C1 segment of cervical spinal cord (tissue), 14 donors: ENCODE measurements around the gene SARNP.
A peak's percentile ranks its signal among the peaks of the same experiment; 100 is the strongest.

Experiments
- DNase-seq, 14 donors: peaks; one replicate each; lab custom pipeline; 2025; lab: John Stamatoyannopoulos, UW

The SARNP gene

DNA sequence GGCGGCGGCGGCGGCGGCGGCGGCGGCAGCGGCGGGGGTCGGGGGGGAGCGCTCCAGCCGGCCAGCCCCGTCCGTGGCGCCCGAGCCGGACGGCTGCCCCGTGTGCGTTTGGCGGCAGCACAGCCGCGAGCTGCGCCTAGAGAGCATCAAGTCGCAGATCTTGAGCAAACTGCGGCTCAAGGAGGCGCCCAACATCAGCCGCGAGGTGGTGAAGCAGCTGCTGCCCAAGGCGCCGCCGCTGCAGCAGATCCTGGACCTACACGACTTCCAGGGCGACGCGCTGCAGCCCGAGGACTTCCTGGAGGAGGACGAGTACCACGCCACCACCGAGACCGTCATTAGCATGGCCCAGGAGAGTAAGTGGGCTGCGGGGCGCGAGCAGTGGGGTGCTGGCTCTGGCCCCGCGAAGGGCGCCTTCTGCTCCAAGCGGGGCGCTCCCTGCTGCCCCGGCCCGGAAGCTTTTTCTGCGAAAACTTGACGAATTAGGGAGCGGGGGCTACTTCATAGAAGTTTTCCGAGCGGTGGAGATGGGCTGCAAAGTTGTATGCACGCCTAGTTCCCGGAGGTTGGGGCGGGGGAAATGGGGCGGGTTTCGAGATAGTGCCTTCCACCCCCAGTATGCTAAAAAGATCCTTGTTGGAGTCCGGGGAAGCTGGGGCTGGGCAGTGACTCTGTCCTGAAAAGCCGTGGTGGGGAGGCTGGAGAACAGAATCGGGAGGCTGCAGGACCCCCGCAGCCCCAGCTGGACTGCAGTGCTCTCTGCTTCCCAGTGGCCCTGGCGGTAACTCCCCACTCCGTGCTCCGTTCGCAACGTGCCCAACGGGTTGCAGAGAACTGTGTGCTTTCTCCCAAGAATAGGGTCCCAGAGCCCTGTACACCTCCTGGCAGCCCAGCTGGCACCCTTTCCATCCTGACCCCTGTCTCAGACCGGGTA is 73.9 kb downstream of the SARNP start:
- DNase-seq: peak in 3 of 14 donors; percentile 29 to 43 (median 35)

DNA sequence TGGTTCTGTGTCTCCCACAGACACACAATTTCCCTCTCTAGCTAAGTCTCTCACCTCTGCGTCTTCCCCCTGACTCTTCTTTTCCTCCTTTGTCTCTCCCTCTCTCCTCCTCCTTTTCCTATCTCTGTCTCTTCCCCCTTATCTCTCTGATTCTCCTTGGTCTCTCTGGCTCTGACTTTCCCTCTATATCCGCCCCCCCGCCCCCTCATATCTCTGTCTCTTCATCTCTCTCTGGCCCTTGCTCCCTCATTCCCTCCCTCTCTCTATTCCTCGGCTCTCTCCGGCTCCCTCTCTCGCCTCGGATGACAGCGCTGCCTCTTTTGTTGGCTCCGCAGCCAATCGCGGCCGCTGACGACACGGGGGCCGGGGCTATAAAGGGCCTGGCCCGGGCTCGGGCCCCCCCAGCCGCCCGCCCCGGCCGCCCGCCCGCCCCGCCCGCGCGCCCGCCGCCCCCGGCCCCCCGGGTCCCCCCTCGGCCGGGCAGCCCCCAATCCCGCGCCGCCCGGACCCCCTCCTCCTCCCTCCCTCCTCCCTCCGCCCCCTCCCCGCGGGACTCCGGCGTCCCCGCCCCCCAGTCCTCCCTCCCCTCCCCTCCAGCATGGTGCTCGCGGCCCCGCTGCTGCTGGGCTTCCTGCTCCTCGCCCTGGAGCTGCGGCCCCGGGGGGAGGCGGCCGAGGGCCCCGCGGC is 74.7 kb downstream of the SARNP start, which contains the start of gene GDF11:
GDF11 (plus strand) TSS at position 404 of the 687 bp plus-strand sequence; CDS start at position 599, 195 bp downstream.
- peak in 12 of 14 donors; percentile 48 to 84 (median 73) for DNase-seq

DNA sequence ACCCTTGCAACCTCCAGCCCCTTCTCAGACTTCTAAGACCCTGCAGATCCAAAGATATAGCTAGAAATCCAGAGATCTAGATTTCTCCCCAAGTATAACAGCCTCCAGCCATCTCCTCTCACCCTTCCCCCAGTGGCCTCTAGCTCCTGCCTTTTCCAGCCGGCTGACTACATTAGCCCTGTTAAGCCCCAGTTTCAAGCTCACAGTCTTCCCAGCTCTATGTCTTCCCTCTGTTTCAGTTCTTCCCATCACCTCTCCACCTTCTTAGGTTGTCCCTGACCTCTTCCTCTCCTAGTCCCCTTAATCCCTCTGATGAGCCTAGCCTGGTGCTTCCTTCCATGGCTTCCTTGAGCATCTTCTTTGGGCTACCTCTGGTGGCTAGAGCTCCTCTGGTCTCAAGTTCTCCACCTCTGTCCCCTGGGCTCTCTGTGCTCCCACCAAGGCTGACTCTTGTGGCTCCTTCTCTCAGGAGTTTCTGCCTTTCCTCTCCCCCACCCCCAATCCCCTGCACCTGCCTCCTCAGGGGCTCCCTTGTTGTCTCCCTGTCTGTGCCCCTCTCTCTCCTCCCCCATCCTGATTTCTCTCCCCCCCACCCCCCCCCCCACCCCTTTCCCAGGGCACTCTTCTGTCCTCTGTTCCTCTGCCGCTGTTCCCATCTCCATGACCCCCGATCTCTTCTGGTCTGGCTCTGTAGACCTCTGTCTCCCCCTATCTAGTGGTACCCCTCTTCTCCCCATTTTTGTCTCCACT is 75.4 kb downstream of the SARNP start:
- no peak for DNase-seq

DNA sequence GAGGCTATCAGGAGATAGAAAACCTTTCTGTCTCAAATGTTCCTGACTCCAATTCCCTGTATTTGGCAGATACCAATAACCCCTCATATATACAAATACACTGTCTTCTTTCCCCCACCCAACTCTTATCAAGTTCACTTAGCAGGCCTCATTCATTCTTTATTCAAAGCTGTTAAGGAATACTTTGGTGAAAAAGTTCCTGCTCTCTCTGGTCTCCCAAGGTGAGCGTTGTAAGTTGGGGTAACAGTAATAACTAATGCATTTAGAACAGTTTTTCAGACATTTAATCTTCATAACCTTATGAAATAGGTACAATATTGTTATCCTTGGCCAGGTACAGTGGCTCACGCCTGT is 78.5 kb downstream of the SARNP start:
- no peak for DNase-seq

DNA sequence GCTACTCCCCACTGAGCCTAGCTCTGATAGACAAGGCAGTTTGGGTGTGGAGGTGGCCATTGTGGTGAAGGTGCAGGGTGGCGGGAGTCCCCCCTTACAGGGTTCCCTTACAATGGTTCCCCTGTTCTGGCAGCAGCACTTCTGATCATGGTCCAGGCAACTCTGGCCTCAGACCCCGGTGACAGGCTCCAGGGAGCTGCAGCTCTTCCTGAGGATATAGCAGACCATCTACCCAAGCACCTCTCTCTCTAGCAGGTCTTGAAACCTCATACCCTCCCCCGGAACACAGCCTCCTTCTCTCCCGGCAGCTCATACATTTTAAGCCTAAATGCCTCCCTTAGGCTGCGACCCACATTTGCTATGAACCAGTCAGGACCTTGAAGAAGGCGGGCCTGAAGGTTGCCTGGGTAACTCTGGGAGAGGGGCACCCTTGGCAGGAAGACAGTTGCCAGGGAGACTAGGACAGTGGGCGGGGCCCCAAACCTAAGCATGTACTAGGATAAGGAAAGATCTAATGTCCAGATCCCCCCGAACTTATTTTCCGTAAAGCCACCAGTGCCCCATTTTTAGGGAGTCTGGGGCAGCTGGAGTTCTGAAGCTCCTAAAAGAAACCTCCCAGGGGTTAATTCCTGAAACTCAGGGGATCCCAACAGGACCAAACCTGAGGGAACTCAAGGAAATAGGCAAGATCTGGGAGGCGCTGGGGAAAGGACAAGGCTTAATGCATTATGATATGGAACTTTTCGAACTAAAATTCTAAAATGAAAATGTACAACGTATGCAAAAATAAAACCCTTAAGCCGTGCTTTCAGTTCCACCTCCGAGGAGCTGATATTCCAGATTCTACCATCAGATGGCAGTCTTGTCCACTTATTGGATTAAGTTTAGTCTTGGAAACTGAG is 79.2 kb downstream of the SARNP start:
- peak in 12 of 14 donors; percentile 52 to 88 (median 73) for DNase-seq

DNA sequence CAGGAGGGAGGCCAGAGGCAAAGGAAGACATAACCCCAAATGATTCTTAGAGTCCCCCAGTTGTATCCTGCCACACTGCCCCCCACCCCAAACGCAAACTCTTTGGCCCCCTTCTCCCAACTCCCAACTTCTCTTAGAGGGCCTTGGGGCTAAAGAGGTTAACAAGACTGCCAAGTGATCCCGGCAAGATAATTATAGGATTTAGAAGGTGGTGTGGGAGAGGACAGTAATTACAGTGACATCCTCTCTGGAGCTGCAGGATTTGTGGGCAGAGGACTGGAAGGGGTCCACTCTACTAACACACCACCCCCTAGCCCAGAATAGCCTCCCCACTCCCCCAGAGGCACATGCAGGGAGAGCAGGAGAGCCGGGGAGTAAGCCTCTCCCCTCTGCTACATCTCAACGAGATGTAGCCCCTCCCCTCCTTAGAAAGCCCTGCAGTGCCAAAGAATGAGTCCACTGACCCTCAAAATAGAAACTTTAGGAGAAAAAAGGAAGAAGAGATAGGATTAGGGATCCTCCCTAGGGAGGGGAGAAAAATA is 79.9 kb downstream of the SARNP start:
- DNase-seq: peak in 3 of 14 donors; percentile 34 to 57 (median 43)

DNA sequence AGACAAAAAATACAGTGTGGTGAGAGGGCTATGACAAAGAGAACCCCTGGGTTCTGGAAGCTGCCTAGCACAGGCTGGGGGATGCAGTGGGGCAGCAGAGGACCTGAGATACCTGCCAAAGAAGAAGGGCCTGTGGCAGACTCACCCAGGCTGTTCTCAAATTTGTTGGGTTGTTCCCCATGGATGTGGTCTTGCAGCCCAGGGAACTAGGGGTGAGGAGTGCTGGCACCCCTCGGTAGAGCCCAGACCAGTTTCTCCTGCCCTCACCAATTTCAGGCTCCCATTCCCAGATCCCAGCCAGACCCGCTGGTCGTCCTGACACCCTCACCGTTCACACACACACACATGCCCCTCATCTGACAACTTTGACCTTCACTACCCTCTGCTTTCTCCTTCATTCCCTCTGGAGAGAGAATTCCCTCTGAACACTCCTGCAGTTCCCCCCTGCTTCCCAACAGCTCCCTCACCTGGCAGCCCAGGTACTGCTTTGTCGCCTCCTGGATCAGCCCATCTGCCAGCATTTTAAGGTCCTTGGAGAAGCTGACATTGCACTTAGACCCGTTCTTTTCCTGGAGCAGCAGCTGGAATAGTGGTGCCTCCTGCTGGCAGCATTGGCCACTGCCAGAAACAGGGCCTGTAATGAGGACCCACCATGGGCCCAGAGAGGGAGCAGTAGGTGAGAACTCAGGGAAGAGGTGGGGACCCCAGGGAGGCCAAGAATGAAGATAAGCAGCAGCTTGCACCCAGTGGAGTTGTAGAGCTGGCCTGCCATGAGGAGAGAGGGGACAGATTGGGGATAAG is 80.5 kb downstream of the SARNP start:
- DNase-seq: peak in 11 of 14 donors; percentile 9 to 59 (median 35)

DNA sequence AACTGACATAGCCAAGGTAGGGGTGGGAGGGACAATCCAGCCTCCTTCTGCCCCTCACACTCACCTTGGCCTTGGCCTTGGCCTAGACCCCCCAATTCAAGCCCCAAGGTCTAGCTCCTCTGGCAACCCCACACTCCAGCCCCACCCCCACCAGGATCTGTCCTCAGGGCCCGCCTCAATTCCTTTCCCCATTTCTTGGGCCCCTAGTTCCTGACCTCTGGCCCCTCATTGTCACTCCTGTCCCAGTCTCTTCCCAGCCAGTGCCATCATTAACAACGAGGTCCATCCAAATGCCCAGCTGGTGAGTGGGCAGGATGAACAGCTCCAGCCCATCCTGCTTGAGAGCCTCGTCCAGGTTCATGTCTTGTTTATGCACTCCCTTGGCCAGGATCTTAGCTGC is 81.4 kb downstream of the SARNP start:
- DNase-seq: no peak

DNA sequence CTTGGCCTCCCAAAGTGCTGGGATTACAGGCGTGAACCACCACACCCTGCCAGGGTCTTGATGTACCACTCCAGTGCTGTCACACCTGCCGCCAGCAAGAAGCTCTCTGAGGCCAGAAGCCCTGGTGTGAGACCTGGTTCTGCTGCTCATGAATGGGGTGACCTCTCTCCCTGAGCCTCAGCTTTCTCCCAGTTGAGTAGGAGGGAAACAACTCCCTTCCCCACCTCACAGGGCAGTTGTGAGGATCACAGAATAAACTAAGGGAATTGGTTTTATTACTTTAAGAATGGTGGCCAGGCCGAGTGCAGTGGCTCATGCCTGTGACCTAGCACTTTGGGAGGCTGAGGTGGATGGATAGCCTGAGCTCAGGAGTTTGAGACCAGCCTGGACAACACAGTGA is 82.9 kb downstream of the SARNP start:
- DNase-seq: no peak

DNA sequence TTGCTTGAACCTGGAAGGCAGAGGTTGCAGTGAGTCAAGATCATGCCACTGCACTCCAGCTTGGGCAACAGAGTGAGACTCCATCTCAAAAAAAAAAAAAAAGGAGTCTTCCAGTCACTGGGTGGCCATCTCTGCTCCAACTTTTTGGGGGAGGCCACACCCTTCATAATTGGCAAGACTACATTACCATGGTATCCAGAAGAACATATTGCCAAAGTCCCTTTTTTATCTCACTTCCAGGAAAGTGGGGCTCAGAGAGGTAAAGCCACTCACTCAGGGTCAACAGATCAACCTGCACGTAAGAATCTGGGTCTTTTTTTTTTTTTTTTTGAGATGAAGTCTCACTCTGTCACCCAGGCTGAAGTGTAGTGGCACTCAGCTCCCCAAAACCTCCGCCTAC is 83.7 kb downstream of the SARNP start:
- DNase-seq: no peak

DNA sequence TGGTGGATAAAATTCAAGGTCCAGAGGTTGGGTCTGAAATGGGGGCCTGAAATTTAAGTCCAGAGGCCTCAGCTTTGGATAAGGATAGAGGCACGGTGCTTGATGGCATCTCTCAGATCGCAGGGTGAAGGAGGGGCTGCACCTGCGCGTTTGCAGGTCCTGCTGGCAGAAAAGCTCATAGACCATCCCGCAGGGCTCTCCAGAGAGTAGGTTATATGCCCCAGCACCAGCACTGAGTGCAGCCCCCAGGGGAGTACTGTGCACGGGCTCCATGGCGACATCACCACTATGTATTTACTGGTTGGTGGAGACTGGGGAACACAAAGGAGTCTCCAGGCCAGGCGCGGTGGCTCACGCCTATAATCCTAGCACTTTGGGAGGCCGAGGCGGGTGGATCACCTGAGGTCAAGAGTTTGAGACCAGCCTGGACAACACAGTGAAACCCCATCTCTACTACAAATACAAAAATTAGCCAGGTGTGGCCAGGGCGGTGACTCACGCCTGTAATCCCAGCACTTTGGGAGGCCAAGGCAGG is 84.4 kb downstream of the SARNP start:
- DNase-seq: no peak

DNA sequence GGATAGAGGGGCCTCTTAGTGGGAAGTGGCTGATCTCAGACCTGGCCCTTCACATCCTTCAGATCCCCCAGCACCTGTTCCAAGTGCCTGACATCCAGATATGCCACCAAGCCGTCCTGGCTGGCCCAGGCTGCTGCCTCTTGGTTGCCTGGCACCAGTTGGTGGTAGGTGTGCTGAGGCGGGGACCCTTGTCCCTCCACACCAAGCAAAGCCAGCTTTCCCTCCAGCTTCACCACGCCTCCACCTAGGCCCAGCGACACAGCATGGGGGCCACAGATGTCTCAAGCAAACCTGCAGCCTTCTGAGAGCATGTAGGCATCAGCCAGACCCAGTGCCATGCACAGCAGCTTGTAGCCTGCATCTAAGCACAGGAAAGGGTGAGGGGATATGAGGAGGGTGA is 85.2 kb downstream of the SARNP start:
- no peak for DNase-seq

DNA sequence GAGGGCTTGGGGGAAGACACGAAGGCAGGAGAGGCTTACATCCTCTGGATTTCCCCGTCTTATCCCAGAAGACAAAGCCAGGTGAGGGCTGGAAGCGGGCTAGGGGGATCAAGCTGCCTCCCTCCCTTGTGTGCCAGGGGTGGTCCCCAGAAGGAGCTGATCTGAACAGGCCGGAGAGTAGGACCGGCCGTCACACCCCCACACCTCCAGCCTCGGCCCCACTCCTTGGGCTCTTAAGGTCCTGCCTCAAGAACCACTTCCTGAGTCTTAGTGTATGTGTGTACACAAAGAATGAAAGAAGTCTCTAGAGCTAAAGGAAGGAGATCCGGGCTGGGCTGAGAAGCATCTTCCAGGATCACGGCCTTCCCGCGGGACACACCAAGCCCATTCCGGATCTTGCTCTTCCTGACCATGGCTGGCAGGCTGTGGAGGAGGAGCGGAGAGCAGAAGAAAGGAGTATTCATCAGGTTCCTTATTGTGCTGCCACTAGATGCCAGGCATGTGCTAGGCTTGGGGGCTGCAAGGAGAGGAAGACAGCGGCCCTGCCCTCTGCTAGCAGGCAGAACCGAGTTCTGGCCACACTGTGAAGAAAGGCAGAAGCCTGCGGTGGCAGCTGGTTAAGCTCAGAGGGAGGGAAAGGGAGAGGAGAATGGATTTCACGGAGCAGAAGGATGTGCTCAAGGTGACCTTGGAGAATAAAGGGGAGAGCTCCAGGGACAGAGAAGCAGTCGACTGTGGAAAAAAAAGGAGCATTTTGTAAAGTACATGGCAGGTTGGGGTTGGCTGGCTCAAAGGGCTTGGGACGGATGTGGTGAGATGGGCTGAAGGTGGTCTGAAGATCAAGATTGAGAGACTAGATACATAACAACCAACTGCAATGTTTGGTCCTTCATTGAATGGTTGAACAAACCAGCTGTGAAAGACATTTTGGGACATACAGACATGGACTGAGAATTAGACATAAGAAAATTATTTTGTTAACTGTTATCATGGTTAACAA is 87.4 kb downstream of the SARNP start:
- peak in 12 of 14 donors; percentile 40 to 82 (median 68) for DNase-seq

DNA sequence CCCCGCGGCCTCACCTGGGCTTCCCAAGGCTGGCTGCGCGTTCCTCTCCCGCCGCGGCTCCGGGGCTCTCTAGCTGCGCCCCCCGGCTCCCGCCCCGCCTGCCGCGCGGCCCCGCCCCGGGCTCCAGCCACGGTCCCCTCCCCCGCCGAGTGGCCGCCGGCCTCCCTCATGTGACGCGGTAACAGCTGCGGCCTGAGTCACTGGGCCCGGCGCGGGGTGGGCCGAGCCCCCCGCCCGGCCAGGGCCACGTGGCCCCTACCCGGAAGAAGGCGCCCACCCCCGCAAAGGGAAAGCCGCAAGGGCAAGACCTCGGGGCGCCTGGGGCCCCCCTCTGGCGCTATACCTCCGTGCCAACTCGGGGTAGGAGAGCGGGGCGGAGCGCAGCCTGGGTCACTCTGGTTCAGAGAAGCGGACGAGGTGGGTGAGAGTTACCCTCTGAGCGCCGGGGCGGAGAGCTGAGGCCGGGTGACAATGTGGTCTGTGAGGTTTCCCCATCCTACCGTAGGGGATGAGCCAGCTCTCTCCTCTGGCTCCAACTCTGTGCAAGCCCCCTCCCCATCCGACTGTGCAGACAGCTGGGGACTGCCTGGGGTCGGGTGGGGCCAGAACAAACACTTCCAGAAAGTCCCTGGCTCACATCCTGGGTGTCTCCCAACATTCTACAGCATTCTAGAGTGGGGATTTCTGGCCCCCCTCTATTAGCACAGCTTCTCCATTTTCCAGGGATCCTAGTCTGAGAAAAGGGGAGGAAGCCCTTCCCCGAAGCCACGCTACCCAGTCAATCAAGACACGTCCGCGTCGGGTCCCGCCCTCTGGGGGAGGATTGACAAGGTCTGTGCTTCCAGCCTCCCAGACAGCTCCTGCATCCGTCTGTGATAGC is 88.3 kb downstream of the SARNP start, which contains the start of gene CD63:
CD63 (minus strand) TSS at position 71 of the 880 bp plus-strand sequence. CDS start 668 bp downstream, outside the sequence.
- DNase-seq: peak; percentile 54 to 96 (median 86)

DNA sequence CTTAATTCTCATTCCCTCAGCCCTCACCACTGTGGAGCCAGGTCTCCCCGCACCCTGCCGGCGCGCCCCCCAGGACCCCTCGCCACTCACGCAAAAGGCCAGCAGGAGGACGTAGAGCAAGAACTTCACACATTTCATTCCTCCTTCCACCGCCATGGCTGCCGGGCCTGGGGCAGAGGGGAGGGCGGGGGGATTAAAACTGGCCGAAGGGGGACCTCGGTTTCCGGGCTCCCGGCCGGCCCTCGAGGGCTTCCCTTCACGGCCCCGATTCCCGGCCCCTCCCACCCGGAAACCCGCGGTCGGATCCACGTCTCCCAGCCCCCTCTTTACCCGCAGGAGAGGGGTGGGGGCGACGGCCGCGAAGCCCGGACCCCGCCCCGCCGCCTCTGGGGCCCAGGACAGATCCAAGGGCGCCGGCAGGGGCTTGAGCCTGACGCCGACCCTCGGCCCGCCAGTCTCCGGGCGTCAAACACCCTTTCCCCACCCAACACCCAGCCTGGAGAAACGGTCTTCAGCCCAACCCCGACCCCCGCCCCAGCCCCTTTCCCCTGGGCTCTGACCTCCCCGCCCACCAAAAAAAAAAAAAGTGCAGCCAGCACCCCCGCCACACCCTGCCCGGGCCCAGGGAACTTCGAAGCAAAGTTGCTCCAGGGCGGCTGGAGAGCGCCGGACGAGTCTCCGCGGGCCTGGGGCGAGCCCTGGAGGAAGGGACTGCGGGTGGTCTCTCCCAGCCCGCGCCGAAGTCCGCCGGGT is 89.2 kb downstream of the SARNP start:
- peak in 12 of 14 donors; percentile 28 to 80 (median 62) for DNase-seq

DNA sequence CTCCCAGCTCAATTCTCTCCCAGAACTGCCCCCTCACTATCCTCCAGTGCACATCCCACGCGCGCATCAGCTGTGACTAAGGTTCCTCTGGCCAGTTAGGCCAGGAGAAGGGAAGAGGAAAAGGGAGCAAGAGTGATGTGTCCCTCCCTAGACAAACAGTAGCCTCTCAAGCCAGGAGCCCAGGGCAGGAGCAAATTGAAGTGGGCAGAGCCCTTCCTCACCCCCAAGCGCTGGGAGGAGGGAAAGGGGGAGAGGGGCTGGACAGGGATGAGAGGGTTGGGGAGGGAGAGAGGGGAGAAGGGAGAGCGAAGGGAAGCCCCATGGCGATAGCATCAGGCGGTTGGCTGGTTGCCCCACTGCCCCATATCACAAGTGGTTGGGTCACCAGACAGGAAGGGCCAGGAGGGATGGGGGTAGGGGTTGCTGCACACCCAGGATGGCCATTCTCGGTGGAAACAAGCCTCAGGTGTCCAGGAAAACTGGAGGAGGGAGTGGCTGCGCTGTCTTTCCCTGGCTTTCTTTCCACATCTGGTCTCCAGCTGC is 89.8 kb downstream of the SARNP start:
- peak in 9 of 14 donors; percentile 28 to 76 (median 56) for DNase-seq
